HEK293 (cell line): Measurements from ENCODE around the gene MLPH.

Source experiments
- CTCF ChIA-PET: fragments of 350-600 bp; formaldehyde crosslinking; extraction: SDS; loops from one replicate; lab custom pipeline; 2021; ENCODE audit warnings: antibody characterized with exemption; lab: Yijun Ruan, JAX
- POLR2A ChIA-PET: fragments of 300-600 bp; formaldehyde crosslinking; extraction: SDS; loops from one replicate; lab custom pipeline; 2020; ENCODE audit warnings: antibody characterized with exemption, inconsistent platforms; lab: Yijun Ruan, JAX
- H3K27ac ChIP-seq: fragments of 200-500 bp; sonication (Bioruptor generic); 2 replicates; pipeline ENCODE4 v1.5.1; 2014; ENCODE audit warnings: low read depth, low read length, control low read depth, inconsistent platforms; ENCODE audit errors: extremely low read depth
- H3K36me3 ChIP-seq, 2 experiments: fragments of 200-500 bp in 1 of 2; sonication (Bioruptor generic) in 1 of 2; 1 replicate in 1 of 2; 2 replicates in 1 of 2; pipeline ENCODE4 v1.5.1; 2014 to 2017; ENCODE audit warnings: inconsistent platforms in 2 of 2, low read length in 2 of 2; ENCODE audit not compliant: control insufficient read depth in 2 of 2, insufficient read depth in 1 of 2
- H3K4me1 ChIP-seq: fragments of 200-500 bp; sonication (Bioruptor generic); 2 replicates; pipeline ENCODE4 v1.5.1; 2014; ENCODE audit warnings: mild to moderate bottlenecking, low read length, inconsistent platforms; ENCODE audit not compliant: control insufficient read depth, insufficient read depth
- H3K4me3 ChIP-seq: 2 replicates; pipeline ENCODE4 v1.5.1; 2011; ENCODE audit warnings: low read depth, mild to moderate bottlenecking, control low read depth, low read length, moderate library complexity
- H3K9me3 ChIP-seq: fragments of 200-500 bp; sonication (Bioruptor generic); 2 replicates; pipeline ENCODE4 v1.5.1; 2014; ENCODE audit warnings: low read depth, low read length, inconsistent platforms; ENCODE audit not compliant: control insufficient read depth, insufficient read depth
- BCL11B ChIP-seq: fragments of 450-650 bp; formaldehyde crosslinking; IDR thresholded peaks from 2 replicates; pipeline ENCODE4 v1.5.1; 2016; ENCODE audit warnings: low read depth, missing biosample characterization, missing genetic modification characterization
- EGR2 ChIP-seq: fragments of 450-650 bp; formaldehyde crosslinking; IDR thresholded peaks from 2 replicates; pipeline ENCODE4 v1.5.1; 2016; ENCODE audit warnings: low read depth, missing biosample characterization, missing genetic modification characterization
- INSM2 ChIP-seq: fragments of 450-650 bp; formaldehyde crosslinking; IDR thresholded peaks from 2 replicates; pipeline ENCODE4 v1.5.1; 2016; ENCODE audit warnings: missing biosample characterization, missing genetic modification characterization
- OSR2 ChIP-seq: fragments of 450-650 bp; formaldehyde crosslinking; IDR thresholded peaks from 2 replicates; pipeline ENCODE4 v1.5.1; 2016; ENCODE audit warnings: missing biosample characterization, missing genetic modification characterization
- SCRT1 ChIP-seq: fragments of 450-650 bp; formaldehyde crosslinking; IDR thresholded peaks from 2 replicates; pipeline ENCODE4 v1.5.1; 2016; ENCODE audit warnings: missing biosample characterization, missing genetic modification characterization, borderline replicate concordance
- SCRT2 ChIP-seq: fragments of 450-650 bp; formaldehyde crosslinking; IDR thresholded peaks from 2 replicates; pipeline ENCODE4 v1.5.1; 2016; ENCODE audit warnings: missing biosample characterization, missing genetic modification characterization
- ZBTB17 ChIP-seq: fragments of 450-650 bp; formaldehyde crosslinking; IDR thresholded peaks from 2 replicates; pipeline ENCODE4 v1.5.1; 2016; ENCODE audit warnings: missing biosample characterization, missing genetic modification characterization
- ZNF302 ChIP-seq: fragments of 450-650 bp; formaldehyde crosslinking; IDR thresholded peaks from 2 replicates; pipeline ENCODE4 v1.5.1; 2016; ENCODE audit warnings: missing biosample characterization, missing genetic modification characterization, low read depth
- ZNF76 ChIP-seq: fragments of 450-650 bp; formaldehyde crosslinking; IDR thresholded peaks from 2 replicates; pipeline ENCODE4; 2016; ENCODE audit warnings: low read depth, missing biosample characterization, missing genetic modification characterization, borderline replicate concordance
- TF ChIP-seq, protein P1 (sequence below): fragments of 450-650 bp; formaldehyde crosslinking; IDR thresholded peaks from 2 replicates; pipeline ENCODE4 v1.5.1; 2016; ENCODE audit warnings: missing biosample characterization, missing genetic modification characterization, borderline replicate concordance
- TF ChIP-seq, protein P2 (sequence below): fragments of 450-650 bp; formaldehyde crosslinking; IDR thresholded peaks from 2 replicates; pipeline ENCODE4 v1.5.0; 2017; ENCODE audit warnings: missing biosample characterization, missing genetic modification characterization, borderline replicate concordance
- TF ChIP-seq, protein P3 (sequence below): IDR thresholded peaks from 2 replicates; pipeline ENCODE4 v1.6.1; 2011; ENCODE audit warnings: mild to moderate bottlenecking, low read depth, low read length, borderline replicate concordance

MLPH gene

DNA sequence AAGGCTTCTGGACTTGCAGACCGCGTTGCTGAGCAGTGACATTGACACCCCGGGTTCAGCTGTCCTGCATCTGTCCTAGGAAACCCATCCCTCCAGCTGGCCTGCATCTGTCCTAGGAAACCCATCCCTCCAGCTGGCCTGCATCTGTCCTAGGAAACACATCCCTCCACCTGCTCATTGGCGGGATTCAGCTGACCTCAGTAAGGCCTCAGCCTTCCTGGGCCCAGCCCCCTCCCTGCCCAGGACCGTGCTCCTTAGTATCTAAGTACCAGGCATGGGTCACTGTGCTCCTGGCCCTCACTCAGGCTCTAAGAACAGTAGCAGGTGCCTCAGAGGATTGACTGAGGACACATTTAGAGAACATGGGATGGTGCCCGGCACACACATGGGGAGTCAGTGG, 1.2 kb downstream of the MLPH start:
- H3K36me3 ChIP-seq, result no peaks in the 10 kb centered on the region
- no peaks in the 10 kb centered on the region for H3K9me3 ChIP-seq
- CTCF ChIA-PET, result interaction anchor here (1.0 to 1.5 kb wide), 2 partner anchors 67 to 84 kb away, joined by 3 to 5 read pairs; no protein-coding TSS in a partner anchor
- no peak overlapping the region for H3K4me3 ChIP-seq
- TF ChIP-seq ZNF76 (no peak), INSM2 (tag by site-specific recombination) (no peak), EGR2 (tag by site-specific recombination) (no peak), ZBTB17 (tag by site-specific recombination) (no peak), SCRT1 (tag by site-specific recombination) (no peak), ZNF302 (tag by site-specific recombination) (no peak), BCL11B (tag by site-specific recombination) (no peak), OSR2 (tag by site-specific recombination) (no peak), SCRT2 (tag by site-specific recombination) (no peak)
- TF ChIP-seq, protein P1, sequence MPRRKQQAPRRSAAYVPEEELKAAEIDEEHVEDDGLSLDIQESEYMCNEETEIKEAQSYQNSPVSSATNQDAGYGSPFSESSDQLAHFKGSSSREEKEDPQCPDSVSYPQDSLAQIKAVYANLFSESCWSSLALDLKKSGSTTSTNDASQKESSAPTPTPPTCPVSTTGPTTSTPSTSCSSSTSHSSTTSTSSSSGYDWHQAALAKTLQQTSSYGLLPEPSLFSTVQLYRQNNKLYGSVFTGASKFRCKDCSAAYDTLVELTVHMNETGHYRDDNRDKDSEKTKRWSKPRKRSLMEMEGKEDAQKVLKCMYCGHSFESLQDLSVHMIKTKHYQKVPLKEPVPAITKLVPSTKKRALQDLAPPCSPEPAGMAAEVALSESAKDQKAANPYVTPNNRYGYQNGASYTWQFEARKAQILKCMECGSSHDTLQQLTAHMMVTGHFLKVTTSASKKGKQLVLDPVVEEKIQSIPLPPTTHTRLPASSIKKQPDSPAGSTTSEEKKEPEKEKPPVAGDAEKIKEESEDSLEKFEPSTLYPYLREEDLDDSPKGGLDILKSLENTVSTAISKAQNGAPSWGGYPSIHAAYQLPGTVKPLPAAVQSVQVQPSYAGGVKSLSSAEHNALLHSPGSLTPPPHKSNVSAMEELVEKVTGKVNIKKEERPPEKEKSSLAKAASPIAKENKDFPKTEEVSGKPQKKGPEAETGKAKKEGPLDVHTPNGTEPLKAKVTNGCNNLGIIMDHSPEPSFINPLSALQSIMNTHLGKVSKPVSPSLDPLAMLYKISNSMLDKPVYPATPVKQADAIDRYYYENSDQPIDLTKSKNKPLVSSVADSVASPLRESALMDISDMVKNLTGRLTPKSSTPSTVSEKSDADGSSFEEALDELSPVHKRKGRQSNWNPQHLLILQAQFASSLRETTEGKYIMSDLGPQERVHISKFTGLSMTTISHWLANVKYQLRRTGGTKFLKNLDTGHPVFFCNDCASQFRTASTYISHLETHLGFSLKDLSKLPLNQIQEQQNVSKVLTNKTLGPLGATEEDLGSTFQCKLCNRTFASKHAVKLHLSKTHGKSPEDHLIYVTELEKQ (tag by site-specific recombination), result no peak
- TF ChIP-seq, protein P2, sequence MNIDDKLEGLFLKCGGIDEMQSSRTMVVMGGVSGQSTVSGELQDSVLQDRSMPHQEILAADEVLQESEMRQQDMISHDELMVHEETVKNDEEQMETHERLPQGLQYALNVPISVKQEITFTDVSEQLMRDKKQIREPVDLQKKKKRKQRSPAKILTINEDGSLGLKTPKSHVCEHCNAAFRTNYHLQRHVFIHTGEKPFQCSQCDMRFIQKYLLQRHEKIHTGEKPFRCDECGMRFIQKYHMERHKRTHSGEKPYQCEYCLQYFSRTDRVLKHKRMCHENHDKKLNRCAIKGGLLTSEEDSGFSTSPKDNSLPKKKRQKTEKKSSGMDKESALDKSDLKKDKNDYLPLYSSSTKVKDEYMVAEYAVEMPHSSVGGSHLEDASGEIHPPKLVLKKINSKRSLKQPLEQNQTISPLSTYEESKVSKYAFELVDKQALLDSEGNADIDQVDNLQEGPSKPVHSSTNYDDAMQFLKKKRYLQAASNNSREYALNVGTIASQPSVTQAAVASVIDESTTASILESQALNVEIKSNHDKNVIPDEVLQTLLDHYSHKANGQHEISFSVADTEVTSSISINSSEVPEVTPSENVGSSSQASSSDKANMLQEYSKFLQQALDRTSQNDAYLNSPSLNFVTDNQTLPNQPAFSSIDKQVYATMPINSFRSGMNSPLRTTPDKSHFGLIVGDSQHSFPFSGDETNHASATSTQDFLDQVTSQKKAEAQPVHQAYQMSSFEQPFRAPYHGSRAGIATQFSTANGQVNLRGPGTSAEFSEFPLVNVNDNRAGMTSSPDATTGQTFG, result no peak
- TF ChIP-seq, protein P3, sequence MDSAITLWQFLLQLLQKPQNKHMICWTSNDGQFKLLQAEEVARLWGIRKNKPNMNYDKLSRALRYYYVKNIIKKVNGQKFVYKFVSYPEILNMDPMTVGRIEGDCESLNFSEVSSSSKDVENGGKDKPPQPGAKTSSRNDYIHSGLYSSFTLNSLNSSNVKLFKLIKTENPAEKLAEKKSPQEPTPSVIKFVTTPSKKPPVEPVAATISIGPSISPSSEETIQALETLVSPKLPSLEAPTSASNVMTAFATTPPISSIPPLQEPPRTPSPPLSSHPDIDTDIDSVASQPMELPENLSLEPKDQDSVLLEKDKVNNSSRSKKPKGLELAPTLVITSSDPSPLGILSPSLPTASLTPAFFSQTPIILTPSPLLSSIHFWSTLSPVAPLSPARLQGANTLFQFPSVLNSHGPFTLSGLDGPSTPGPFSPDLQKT, result no peak
- H3K4me1 ChIP-seq, result no peaks in the 10 kb centered on the region
- POLR2A ChIA-PET, result no interaction called here
- no peak overlapping the region for H3K27ac ChIP-seq

DNA sequence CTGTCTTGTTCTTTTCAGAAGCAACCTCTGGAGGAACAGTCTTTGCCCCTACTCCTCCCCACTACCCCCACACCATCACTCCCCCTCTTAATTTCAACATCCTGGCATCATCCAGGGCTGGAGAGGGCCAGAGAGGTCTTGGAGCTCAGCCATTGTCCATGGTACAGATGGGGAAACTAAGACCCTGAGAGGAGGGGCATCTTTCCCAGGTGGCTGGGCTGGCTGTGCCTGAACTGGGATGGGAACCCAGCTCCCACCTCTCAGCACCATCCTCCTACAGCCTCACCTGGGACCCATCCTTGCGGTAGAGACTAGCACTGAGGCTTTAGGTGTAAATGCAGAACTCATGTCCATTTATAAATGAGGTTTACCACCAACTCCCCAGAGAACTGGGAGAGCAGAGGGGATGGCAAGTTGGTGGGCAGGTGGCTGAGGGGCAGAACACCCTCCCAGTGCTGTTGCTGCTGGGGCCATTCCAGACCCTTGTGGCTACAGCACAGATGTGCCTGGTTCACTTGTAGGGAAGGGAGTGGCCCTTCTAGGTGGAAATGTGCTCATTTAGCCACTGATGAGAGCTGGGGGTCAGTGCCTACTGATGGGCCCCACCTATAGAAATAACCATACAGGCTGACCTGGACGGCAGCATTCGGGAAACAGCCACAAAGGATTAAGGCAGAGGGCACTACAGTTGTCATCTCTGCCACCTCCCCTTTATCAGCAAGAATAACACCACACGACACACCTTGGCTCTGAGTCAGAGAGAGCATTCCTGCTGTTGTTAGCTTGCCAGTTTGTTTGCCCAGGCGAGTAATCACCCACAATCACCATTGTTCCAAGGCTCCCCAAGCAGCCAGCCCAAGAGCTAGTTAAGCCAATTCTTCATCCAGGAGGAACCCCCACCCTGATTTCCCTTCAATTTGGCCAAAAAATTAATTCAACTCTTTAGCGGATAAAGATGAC, 2.1 kb downstream of the MLPH start:
- CTCF ChIA-PET, result interaction anchor here (0.6 to 1.7 kb wide), 6 partner anchors 21 to 566 kb away, joined by 3 to 14 read pairs (median 4); no protein-coding TSS in a partner anchor
- H3K4me1 ChIP-seq, result no peaks in the 10 kb centered on the region
- TF ChIP-seq OSR2 (tag by site-specific recombination), result no peak
- no peaks in the 10 kb centered on the region for H3K9me3 ChIP-seq
- POLR2A ChIA-PET, result no interaction called here
- no peak overlapping the region for H3K27ac ChIP-seq
- H3K4me3 ChIP-seq, result no peak overlapping the region
- H3K36me3 ChIP-seq, result no peaks in the 10 kb centered on the region
